Measurements from ENCODE around the gene OR10G3. TPM values are rescaled to one million over a fixed set of nuclear protein-coding genes. Genes with fewer than 3 reads are reported as not detected.

OR10G3 gene
- polyA plus RNA-seq, 4 donors, result not detected

DNA sequence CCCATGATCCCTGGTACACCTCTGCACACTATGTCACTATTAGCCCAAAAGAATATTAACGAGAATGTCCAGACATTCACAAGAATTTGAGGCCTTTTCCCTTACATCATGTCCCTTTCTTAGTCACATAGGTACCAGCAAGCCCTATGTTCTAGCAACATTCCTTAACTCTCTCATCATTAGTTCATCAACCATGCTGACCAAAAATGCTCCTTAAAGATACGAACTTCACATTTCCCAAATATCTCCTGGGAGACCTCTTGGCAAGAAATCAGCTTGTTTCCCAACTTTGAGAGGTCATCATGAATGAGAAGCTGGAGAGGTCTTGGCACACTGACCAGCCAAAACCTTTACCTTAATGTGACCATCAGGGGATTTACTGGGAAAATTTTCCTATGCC, 58.4 kb downstream of the OR10G3 start:
- H3K27me3 ChIP-seq (ENCODE audit: control insufficient read depth in 3 of 3, insufficient read depth in 3 of 3, low read length in 3 of 3), result no peaks in the 10 kb centered on the region
- DNase-seq (no peak), FAIRE-seq (no peak)
- no peaks in the 10 kb centered on the region for H3K9me3 ChIP-seq (ENCODE audit: control insufficient read depth in 2 of 2, insufficient read depth in 1 of 2, low read depth in 1 of 2, low read length in 1 of 2)
- 74 to 83% (median 75%) methylated on average over 2 of the region's 2 CpGs for WGBS, 3 donors
- H3K4me3 ChIP-seq (ENCODE audit: low read depth in 1 of 3, low read length in 3 of 3), result no peak overlapping the region
- peaks cover 0 to 2% (median 0%) of the 10 kb centered on the region in 3 donors for H3K4me1 ChIP-seq (ENCODE audit: control insufficient read depth in 3 of 3, insufficient read depth in 2 of 3, low read depth in 1 of 3, low read length in 2 of 3)
- peaks cover 0 to 26% (median 0%) of the 10 kb centered on the region in 3 donors for H3K36me3 ChIP-seq (ENCODE audit: control insufficient read depth in 3 of 3, insufficient read depth in 2 of 3, low read depth in 1 of 3, low read length in 3 of 3)
- H3K27ac ChIP-seq (ENCODE audit: low read depth in 1 of 3, low read length in 2 of 3), result no peak overlapping the region

DNA sequence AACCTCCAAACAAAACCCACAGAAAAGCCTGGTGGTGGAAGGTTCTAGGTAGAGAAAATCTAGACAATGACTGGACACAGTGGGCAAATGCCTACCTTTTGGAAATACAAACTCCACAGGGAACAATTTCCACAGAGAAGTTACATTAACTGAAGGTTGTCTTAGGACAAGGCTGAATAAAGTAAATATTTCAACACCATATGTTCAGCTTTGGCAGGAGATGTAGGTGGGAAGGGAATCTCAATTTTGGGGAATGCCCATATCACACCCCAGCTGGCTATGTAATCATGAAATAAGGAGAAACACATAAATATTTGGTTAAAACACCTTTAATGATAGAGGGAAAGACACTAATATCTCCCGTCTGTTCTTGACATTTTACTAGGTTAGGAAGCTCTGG, 59.1 kb downstream of the OR10G3 start:
- WGBS, 3 donors, result 74 to 87% (median 83%) methylated on average over 1 of the region's 1 CpG
- H3K27ac ChIP-seq (ENCODE audit: low read depth in 1 of 3, low read length in 2 of 3), result no peak overlapping the region
- DNase-seq, result no peak
- H3K4me1 ChIP-seq (ENCODE audit: control insufficient read depth in 3 of 3, insufficient read depth in 2 of 3, low read depth in 1 of 3, low read length in 2 of 3), result peaks cover 0 to 2% (median 0%) of the 10 kb centered on the region in 3 donors
- no peaks in the 10 kb centered on the region for H3K27me3 ChIP-seq (ENCODE audit: control insufficient read depth in 3 of 3, insufficient read depth in 3 of 3, low read length in 3 of 3)
- no peaks in the 10 kb centered on the region for H3K9me3 ChIP-seq (ENCODE audit: control insufficient read depth in 2 of 2, insufficient read depth in 1 of 2, low read depth in 1 of 2, low read length in 1 of 2)
- no peak overlapping the region for H3K4me3 ChIP-seq (ENCODE audit: low read depth in 1 of 3, low read length in 3 of 3)
- H3K36me3 ChIP-seq (ENCODE audit: control insufficient read depth in 3 of 3, insufficient read depth in 2 of 3, low read depth in 1 of 3, low read length in 3 of 3), result peaks cover 0 to 26% (median 0%) of the 10 kb centered on the region in 3 donors
- no peak for FAIRE-seq

DNA sequence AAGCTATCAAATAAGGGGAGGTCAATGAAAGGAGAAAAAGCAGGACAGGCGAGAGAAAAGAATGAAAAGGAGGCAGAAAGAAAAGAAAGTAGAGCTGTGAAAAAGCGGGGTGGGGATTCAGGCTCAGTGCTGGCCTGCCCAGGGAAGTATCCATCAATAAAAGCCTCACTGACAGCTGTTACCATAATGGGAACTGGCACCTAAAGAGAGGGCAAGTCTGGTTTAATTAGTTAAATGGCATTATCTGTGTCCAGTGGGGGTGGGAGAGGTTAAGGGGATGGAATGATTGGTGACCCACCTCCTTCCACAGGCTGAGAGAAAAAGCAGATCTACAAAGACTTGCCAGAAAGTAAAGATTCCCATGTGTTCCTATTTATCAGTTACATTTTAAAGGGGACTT, 61.2 kb downstream of the OR10G3 start:
- DNase-seq, result no peak
- no peak for FAIRE-seq
- Histone ChIP-seq H3K27me3 (ENCODE audit: control insufficient read depth in 3 of 3, insufficient read depth in 3 of 3, low read length in 3 of 3) (no peaks in the 10 kb centered on the region), H3K27ac (ENCODE audit: low read depth in 1 of 3, low read length in 2 of 3) (no peak overlapping the region), H3K4me3 (ENCODE audit: low read depth in 1 of 3, low read length in 3 of 3) (no peak overlapping the region), H3K36me3 (ENCODE audit: control insufficient read depth in 3 of 3, insufficient read depth in 2 of 3, low read depth in 1 of 3, low read length in 3 of 3) (peaks cover 0 to 14% (median 0%) of the 10 kb centered on the region in 3 donors), H3K4me1 (ENCODE audit: control insufficient read depth in 3 of 3, insufficient read depth in 2 of 3, low read depth in 1 of 3, low read length in 2 of 3) (no peaks in the 10 kb centered on the region), H3K9me3 (ENCODE audit: control insufficient read depth in 2 of 2, insufficient read depth in 1 of 2, low read depth in 1 of 2, low read length in 1 of 2) (no peaks in the 10 kb centered on the region)
- WGBS, 3 donors, result 81 to 89% (median 81%) methylated on average over 2 of the region's 2 CpGs

Other genes with a start within 250 kb of the OR10G3 start
- gene SUPT16H, start 196.1 kb downstream of the OR10G3 start, polyA plus RNA-seq, result 10 to 100 TPM; 27.7 to 78.9 (median 46.6) TPM
- gene CHD8, start 124.0 kb downstream of the OR10G3 start, polyA plus RNA-seq, result 10 to 100 TPM; 18.1 to 40.7 (median 22.9) TPM
- 10 to 100 TPM in 1 of 4 donors, 1 to 10 TPM in 3; 7.4 to 24.9 (median 8.0) TPM for gene RAB2B, start 103.1 kb downstream of the OR10G3 start, polyA plus RNA-seq
- 10 to 100 TPM; 20.4 to 54.0 (median 24.7) TPM for gene TOX4, start 102.9 kb downstream of the OR10G3 start, polyA plus RNA-seq
- gene METTL3, start 68.7 kb downstream of the OR10G3 start, polyA plus RNA-seq, result 10 to 100 TPM; 12.3 to 47.4 (median 19.9) TPM
- 1 to 10 TPM in 3 of 4 donors, not detected in 1; 1.6 to 6.2 (median 2.5) TPM for gene SALL2, start 53.7 kb downstream of the OR10G3 start, polyA plus RNA-seq
- gene OR10G2, start 54.9 kb upstream of the OR10G3 start, polyA plus RNA-seq, result not detected
- not detected for gene OR4E2, start 73.8 kb upstream of the OR10G3 start, polyA plus RNA-seq
- gene OR4E1, start 93.7 kb upstream of the OR10G3 start, polyA plus RNA-seq, result not detected

Data from small intestine (tissue), 7 donors.